Brain microvascular endothelial cell (primary cell): Measurements from ENCODE around the gene CXCR4.

ENCODE experiments used
- DNase-seq: peaks from one replicate; pipeline ENCODE4 v3.0.0-alpha.2; 2020
- H3K27ac ChIP-seq: fragments of 250-450 bp; sonication (Bioruptor Pico); 2 replicates; pipeline ENCODE4 v1.5.1; 2020; ENCODE audit warnings: mild to moderate bottlenecking, moderate library complexity
- H3K27me3 ChIP-seq: fragments of 250-450 bp; sonication (Bioruptor Pico); replicated peaks from 2 replicates; pipeline ENCODE4 v1.5.1; 2020; ENCODE audit warnings: mild to moderate bottlenecking
- H3K36me3 ChIP-seq: fragments of 250-450 bp; sonication (Bioruptor Pico); replicated peaks from 2 replicates; pipeline ENCODE4 v1.5.1; 2020; ENCODE audit warnings: mild to moderate bottlenecking
- H3K4me3 ChIP-seq: 2 replicates; pipeline ENCODE4 v1.5.1; 2011; ENCODE audit warnings: low read depth, mild to moderate bottlenecking, control low read depth, low read length, moderate library complexity
- in situ Hi-C: cut with HindIII; loops from 2 replicates; pipeline ENCODE4 v1.10.0; 2017; ENCODE audit warnings: low sequenced_read_pairs, low pct_ligation_motif_present
- TF ChIP-seq, protein P1 (sequence below): IDR thresholded peaks from 2 replicates; pipeline ENCODE4 v1.5.1; 2011; ENCODE audit warnings: low read depth, mild to moderate bottlenecking, moderate library complexity, low read length, control low read depth, inconsistent platforms; ENCODE audit errors: missing control alignments

CXCR4 gene

DNA sequence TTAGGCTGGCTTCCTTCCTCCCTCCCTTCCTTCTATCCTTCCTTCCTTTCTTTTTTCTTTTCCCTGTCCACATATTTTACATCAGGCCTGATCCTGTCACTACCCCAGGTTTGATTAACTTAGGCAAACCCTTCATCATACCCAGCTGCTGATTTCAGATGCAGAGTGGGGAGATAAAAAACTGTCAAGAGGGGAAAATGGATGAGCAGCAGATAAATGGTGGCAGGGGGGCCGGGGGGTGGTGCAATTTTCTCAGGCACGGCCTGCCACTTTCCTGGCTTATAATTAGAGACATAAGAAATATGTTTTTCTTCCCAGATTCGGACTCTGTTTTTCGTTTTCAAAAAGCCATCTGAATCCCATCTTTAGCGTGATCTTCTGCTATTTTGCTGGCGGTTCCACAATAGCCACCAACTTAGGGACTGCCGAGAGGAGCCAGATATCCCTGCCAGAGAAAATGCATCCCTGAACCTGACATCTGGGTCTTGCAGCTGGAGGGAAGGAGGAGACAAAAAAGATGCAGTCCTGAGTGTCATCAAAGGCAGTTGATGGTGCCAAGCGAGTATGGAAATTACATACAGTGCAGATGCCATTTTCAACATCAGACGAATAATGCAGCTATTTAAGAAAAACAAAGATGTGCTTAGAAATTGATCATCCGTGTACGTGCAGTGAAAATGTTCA lies 49.9 kb downstream of the CXCR4 start:
- H3K4me3 ChIP-seq: no peak overlapping the region
- TF ChIP-seq, protein P1, sequence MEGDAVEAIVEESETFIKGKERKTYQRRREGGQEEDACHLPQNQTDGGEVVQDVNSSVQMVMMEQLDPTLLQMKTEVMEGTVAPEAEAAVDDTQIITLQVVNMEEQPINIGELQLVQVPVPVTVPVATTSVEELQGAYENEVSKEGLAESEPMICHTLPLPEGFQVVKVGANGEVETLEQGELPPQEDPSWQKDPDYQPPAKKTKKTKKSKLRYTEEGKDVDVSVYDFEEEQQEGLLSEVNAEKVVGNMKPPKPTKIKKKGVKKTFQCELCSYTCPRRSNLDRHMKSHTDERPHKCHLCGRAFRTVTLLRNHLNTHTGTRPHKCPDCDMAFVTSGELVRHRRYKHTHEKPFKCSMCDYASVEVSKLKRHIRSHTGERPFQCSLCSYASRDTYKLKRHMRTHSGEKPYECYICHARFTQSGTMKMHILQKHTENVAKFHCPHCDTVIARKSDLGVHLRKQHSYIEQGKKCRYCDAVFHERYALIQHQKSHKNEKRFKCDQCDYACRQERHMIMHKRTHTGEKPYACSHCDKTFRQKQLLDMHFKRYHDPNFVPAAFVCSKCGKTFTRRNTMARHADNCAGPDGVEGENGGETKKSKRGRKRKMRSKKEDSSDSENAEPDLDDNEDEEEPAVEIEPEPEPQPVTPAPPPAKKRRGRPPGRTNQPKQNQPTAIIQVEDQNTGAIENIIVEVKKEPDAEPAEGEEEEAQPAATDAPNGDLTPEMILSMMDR: no peak

GRCh38 chr2:136067459-136067858 lies 50.5 kb downstream of the CXCR4 start:
- no peaks in the 10 kb centered on the region for H3K27me3 ChIP-seq
- H3K4me3 ChIP-seq: no peak overlapping the region
- in situ Hi-C loops: no loop called here
- no peak overlapping the region for H3K27ac ChIP-seq
- DNase-seq: no peak
- H3K36me3 ChIP-seq: no peaks in the 10 kb centered on the region
- TF ChIP-seq, protein P1: no peak

More for the DNA sequence above, 49.9 kb downstream of the CXCR4 start:
- no peak for DNase-seq
- Histone ChIP-seq H3K27me3 (no peaks in the 10 kb centered on the region), H3K27ac (no peak overlapping the region), H3K36me3 (no peaks in the 10 kb centered on the region)
- in situ Hi-C loops: no loop called here

GRCh38 chr2:136065907-136066306 lies 52.0 kb downstream of the CXCR4 start:
- Histone ChIP-seq H3K4me3 (no peak overlapping the region), H3K27me3 (no peaks in the 10 kb centered on the region), H3K36me3 (no peaks in the 10 kb centered on the region), H3K27ac (no peak overlapping the region)
- in situ Hi-C loops: no loop called here
- no peak for DNase-seq
- TF ChIP-seq, protein P1: no peak

DNA sequence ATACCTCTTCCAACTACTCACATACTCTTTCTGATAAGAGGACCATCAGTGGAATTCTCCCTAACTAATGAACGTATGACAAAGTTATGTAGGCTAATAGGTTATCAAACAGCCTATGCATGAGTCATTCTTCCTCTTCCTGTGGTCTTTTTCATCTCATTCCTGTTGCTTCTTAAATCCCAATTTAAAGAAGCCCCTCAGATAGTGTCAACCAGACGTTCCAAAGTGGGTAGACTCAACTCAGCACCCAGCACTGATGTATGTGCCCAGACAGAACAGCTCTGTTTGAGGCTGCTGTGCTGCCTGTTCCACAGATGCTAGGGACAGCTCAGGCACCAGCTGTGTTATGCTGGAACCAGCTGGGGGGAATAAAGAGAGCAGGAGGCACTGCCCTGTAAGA lies 52.6 kb downstream of the CXCR4 start:
- TF ChIP-seq, protein P1: no peak
- no peak for DNase-seq
- Histone ChIP-seq H3K27ac (no peak overlapping the region), H3K36me3 (no peaks in the 10 kb centered on the region), H3K4me3 (no peak overlapping the region), H3K27me3 (no peaks in the 10 kb centered on the region)
- in situ Hi-C loops: no loop called here
